Esophagus muscularis mucosa (tissue), 3 donors: ENCODE measurements around the gene PGC.

ENCODE experiments used
- POLR2AphosphoS5 ChIP-seq, 2 donors: sonication (generic); formaldehyde crosslinking; IDR thresholded peaks; one replicate each; pipeline ENCODE4 v1.6.1; 2017; ENCODE audit warnings: antibody characterized with exemption in 2 of 2
- TF ChIP-seq, protein P1 (sequence below), 3 experiments: fragments of 200-600 bp in 2 of 3; fragments of 450-650 bp in 1 of 3; sonication (generic) in 2 of 3; IDR thresholded peaks; one replicate each; pipeline ENCODE4 v1.5.1; 2017 to 2019; ENCODE audit warnings: antibody characterized with exemption in 3 of 3, mild to moderate bottlenecking in 2 of 3, moderate library complexity in 1 of 3

DNA sequence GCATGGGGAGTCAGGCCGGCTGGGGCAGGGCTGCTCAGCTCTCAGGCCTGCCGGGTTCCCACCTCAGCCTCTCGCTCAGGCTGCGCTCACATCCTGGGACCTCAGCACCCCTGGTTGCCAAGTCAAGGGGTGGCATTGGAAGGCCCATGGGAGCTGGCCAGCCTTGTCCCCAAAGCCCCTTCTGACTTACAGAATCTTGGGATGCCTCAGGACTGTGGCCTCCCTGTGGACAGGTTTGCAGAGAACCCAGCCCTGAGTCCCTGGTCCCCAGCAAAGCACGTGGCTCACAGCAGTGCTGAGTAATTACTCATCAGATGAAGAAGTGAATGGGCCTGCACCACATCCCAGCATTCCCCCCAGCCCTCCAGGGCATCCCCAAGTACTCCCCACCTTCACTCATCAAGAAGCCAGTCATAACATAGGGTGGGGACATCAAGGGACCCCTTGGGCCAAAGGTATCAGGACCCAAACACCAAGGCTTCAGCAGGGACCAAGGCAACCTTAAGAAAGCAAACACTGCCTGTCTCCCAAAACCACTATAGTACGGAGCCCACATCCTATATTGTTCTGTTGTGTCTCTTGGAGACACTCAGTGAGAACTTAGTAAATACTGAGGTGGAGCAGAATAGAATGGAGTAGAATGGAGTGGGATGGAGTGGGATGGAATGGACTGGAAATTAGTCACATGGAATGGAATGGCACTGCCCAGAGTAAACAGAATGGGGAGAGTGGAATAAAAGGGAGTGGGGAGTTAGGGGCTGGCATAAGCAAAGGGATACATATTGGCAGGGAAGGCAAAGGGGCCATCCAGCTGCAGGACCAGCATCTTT, 3.6 kb downstream of the PGC start:
- TF ChIP-seq, protein P1, sequence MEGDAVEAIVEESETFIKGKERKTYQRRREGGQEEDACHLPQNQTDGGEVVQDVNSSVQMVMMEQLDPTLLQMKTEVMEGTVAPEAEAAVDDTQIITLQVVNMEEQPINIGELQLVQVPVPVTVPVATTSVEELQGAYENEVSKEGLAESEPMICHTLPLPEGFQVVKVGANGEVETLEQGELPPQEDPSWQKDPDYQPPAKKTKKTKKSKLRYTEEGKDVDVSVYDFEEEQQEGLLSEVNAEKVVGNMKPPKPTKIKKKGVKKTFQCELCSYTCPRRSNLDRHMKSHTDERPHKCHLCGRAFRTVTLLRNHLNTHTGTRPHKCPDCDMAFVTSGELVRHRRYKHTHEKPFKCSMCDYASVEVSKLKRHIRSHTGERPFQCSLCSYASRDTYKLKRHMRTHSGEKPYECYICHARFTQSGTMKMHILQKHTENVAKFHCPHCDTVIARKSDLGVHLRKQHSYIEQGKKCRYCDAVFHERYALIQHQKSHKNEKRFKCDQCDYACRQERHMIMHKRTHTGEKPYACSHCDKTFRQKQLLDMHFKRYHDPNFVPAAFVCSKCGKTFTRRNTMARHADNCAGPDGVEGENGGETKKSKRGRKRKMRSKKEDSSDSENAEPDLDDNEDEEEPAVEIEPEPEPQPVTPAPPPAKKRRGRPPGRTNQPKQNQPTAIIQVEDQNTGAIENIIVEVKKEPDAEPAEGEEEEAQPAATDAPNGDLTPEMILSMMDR (IDR thresholded peaks at IDR 0.05): no peak
- no peak for TF ChIP-seq POLR2AphosphoS5 (IDR thresholded peaks at IDR 0.05)
